ENCODE results near the gene RUFY1. TPM values are rescaled to one million over a fixed set of nuclear protein-coding genes. Genes with fewer than 3 reads are reported as not detected.

The RUFY1 gene
- total and polyA plus RNA-seq, 2 of the 13 experiments (the other 11 are each of a cell fraction or from before 2014, with no cell fraction given): 19.9 to 31.9 TPM

DNA sequence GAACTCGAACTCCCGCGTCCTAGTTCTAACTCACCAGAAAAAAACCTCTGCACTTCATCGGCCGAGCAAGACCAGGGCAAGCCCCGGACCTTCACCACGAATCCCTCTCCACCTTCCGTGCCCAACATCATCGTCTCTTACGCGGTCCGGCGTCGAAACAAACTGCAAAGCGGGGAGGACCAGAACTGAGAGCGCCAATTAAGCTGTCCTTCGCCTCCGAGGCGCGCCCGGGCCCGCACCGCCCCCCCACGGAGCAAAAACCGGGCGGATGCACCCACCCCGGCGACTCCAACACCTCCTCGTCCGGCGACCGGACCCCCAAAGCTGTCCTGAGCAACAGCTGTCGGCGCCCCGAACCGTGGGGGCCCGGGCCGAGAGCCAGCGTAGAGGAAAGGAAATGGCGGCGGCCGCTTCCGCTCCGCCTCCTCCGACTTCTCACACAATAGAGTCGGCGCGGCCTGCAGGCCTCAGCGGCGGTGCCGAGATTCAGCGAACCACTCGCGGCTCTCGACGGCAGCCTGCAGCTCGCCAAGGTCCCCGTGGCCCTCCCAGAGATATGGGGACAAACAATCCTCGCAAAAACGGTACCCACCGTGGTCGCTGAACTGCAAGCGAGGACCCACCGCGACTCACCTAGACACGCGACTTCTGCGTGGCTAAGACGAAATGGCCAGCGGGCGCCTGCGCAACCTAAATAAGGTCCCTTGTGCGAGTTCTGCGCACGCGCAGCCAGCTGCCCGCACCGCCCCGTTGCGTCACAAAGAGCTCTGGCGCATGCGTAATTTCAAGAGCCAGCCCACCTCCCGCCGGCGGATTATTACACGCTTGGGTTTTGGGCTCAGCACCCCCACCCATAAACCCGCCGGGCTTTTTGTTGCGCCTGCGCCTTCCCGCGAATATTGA, 72.9 kb downstream of the RUFY1 start, which contains the start of gene HNRNPH1 (continued):
- TF ChIP-seq, protein P1, sequence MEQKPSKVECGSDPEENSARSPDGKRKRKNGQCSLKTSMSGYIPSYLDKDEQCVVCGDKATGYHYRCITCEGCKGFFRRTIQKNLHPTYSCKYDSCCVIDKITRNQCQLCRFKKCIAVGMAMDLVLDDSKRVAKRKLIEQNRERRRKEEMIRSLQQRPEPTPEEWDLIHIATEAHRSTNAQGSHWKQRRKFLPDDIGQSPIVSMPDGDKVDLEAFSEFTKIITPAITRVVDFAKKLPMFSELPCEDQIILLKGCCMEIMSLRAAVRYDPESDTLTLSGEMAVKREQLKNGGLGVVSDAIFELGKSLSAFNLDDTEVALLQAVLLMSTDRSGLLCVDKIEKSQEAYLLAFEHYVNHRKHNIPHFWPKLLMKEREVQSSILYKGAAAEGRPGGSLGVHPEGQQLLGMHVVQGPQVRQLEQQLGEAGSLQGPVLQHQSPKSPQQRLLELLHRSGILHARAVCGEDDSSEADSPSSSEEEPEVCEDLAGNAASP (CRISPR knock-in tag; IDR thresholded peaks at IDR 0.05; ENCODE audit: borderline replicate concordance): peak; percentile 57; the same call in 1 of the 2 replicates
- TF ChIP-seq ZNF543 (CRISPR knock-in tag; IDR thresholded peaks at IDR 0.05) (no peak), GLI4 (CRISPR knock-in tag; IDR thresholded peaks at IDR 0.05; ENCODE audit: borderline replicate concordance) (peak; percentile 82; the same call in 1 of the 2 replicates), ZFP41 (CRISPR knock-in tag; IDR thresholded peaks at IDR 0.05; ENCODE audit: borderline replicate concordance) (no peak), AGO1 (IDR thresholded peaks at IDR 0.05; ENCODE audit: low read depth, low read length, poor library complexity, severe bottlenecking) (peak; percentile 82), GZF1 (CRISPR knock-in tag; IDR thresholded peaks at IDR 0.05) (peak; percentile 77), SIN3B (IDR thresholded peaks at IDR 0.05; ENCODE audit: low read length) (peak; percentile 46; the same call in 1 of the 2 replicates)
- TF ChIP-seq, protein P2, sequence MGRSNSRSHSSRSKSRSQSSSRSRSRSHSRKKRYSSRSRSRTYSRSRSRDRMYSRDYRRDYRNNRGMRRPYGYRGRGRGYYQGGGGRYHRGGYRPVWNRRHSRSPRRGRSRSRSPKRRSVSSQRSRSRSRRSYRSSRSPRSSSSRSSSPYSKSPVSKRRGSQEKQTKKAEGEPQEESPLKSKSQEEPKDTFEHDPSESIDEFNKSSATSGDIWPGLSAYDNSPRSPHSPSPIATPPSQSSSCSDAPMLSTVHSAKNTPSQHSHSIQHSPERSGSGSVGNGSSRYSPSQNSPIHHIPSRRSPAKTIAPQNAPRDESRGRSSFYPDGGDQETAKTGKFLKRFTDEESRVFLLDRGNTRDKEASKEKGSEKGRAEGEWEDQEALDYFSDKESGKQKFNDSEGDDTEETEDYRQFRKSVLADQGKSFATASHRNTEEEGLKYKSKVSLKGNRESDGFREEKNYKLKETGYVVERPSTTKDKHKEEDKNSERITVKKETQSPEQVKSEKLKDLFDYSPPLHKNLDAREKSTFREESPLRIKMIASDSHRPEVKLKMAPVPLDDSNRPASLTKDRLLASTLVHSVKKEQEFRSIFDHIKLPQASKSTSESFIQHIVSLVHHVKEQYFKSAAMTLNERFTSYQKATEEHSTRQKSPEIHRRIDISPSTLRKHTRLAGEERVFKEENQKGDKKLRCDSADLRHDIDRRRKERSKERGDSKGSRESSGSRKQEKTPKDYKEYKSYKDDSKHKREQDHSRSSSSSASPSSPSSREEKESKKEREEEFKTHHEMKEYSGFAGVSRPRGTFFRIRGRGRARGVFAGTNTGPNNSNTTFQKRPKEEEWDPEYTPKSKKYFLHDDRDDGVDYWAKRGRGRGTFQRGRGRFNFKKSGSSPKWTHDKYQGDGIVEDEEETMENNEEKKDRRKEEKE (IDR thresholded peaks at IDR 0.05): no peak
- TF ChIP-seq, protein P3, sequence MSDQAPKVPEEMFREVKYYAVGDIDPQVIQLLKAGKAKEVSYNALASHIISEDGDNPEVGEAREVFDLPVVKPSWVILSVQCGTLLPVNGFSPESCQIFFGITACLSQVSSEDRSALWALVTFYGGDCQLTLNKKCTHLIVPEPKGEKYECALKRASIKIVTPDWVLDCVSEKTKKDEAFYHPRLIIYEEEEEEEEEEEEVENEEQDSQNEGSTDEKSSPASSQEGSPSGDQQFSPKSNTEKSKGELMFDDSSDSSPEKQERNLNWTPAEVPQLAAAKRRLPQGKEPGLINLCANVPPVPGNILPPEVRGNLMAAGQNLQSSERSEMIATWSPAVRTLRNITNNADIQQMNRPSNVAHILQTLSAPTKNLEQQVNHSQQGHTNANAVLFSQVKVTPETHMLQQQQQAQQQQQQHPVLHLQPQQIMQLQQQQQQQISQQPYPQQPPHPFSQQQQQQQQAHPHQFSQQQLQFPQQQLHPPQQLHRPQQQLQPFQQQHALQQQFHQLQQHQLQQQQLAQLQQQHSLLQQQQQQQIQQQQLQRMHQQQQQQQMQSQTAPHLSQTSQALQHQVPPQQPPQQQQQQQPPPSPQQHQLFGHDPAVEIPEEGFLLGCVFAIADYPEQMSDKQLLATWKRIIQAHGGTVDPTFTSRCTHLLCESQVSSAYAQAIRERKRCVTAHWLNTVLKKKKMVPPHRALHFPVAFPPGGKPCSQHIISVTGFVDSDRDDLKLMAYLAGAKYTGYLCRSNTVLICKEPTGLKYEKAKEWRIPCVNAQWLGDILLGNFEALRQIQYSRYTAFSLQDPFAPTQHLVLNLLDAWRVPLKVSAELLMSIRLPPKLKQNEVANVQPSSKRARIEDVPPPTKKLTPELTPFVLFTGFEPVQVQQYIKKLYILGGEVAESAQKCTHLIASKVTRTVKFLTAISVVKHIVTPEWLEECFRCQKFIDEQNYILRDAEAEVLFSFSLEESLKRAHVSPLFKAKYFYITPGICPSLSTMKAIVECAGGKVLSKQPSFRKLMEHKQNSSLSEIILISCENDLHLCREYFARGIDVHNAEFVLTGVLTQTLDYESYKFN (CRISPR knock-in tag; conservative IDR thresholded peaks at IDR 0.05): no peak; the same call in 1 of the 2 replicates
- TF ChIP-seq, protein P4, sequence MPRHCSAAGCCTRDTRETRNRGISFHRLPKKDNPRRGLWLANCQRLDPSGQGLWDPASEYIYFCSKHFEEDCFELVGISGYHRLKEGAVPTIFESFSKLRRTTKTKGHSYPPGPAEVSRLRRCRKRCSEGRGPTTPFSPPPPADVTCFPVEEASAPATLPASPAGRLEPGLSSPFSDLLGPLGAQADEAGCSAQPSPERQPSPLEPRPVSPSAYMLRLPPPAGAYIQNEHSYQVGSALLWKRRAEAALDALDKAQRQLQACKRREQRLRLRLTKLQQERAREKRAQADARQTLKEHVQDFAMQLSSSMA (CRISPR knock-in tag; IDR thresholded peaks at IDR 0.05): 0 out of 2 replicates have a peak, but pooled peaks have one; percentile 13
- TF ChIP-seq, protein P5, sequence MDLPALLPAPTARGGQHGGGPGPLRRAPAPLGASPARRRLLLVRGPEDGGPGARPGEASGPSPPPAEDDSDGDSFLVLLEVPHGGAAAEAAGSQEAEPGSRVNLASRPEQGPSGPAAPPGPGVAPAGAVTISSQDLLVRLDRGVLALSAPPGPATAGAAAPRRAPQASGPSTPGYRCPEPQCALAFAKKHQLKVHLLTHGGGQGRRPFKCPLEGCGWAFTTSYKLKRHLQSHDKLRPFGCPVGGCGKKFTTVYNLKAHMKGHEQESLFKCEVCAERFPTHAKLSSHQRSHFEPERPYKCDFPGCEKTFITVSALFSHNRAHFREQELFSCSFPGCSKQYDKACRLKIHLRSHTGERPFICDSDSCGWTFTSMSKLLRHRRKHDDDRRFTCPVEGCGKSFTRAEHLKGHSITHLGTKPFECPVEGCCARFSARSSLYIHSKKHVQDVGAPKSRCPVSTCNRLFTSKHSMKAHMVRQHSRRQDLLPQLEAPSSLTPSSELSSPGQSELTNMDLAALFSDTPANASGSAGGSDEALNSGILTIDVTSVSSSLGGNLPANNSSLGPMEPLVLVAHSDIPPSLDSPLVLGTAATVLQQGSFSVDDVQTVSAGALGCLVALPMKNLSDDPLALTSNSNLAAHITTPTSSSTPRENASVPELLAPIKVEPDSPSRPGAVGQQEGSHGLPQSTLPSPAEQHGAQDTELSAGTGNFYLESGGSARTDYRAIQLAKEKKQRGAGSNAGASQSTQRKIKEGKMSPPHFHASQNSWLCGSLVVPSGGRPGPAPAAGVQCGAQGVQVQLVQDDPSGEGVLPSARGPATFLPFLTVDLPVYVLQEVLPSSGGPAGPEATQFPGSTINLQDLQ (CRISPR knock-in tag; IDR thresholded peaks at IDR 0.05): peak; percentile 82; the same call in 1 of the 2 replicates
- TF ChIP-seq, protein P6, sequence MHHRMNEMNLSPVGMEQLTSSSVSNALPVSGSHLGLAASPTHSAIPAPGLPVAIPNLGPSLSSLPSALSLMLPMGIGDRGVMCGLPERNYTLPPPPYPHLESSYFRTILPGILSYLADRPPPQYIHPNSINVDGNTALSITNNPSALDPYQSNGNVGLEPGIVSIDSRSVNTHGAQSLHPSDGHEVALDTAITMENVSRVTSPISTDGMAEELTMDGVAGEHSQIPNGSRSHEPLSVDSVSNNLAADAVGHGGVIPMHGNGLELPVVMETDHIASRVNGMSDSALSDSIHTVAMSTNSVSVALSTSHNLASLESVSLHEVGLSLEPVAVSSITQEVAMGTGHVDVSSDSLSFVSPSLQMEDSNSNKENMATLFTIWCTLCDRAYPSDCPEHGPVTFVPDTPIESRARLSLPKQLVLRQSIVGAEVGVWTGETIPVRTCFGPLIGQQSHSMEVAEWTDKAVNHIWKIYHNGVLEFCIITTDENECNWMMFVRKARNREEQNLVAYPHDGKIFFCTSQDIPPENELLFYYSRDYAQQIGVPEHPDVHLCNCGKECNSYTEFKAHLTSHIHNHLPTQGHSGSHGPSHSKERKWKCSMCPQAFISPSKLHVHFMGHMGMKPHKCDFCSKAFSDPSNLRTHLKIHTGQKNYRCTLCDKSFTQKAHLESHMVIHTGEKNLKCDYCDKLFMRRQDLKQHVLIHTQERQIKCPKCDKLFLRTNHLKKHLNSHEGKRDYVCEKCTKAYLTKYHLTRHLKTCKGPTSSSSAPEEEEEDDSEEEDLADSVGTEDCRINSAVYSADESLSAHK (CRISPR knock-in tag; IDR thresholded peaks at IDR 0.05; ENCODE audit: borderline replicate concordance): 0 out of 2 replicates have a peak, but pooled peaks have one; percentile 39
